Measurements from ENCODE around the gene LMO1.

The LMO1 gene

DNA sequence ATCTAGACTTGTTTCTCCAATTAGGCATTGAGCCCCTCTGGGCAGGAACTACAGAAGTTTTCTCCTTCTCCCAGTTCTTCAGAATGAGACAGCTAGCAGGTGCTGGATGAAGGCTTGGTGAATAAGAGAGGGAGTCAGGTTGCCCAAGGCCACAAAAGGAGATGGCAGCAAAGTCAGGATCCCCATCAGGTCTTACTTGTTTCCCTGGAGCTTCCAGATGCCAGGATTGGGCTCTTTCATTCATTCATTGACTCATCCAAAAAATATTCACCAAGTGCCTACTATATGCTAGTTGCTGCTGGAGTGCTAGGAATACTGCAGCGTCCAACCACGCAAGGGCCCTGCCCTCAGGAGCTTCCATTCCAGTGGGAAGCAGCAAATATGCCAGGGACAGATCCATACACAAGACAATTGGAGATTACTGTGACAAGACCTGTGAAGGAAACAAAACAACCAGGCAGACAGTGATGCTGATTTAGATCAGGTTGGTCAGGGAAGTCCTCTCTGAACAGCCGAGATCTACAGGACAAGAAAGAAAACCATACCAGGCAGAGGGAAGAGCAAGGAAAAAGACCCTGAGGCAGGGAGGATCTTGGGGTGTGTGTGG lies 24.6 kb upstream of the LMO1 start:
- no peak for DNase-seq

DNA sequence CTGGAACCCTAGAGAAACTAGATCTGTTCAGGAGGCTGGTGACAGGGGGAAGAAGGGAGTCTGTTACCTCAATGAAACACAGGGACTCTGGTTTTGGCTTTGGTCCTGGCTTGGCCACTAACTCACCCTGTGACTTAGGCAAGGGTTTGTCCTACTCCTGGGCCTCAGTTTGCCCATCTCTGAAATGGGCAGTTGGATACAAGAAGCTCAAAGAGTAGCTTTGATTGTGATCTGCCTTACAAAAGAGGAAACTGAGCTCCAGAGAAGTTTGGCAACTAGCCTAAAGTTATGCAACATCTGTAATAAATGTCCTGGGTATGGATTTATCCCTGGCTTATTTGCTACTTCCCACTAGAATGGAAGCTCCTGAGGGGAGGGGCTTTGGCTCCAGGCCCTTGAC lies 24.0 kb upstream of the LMO1 start:
- no peak for DNase-seq

DNA sequence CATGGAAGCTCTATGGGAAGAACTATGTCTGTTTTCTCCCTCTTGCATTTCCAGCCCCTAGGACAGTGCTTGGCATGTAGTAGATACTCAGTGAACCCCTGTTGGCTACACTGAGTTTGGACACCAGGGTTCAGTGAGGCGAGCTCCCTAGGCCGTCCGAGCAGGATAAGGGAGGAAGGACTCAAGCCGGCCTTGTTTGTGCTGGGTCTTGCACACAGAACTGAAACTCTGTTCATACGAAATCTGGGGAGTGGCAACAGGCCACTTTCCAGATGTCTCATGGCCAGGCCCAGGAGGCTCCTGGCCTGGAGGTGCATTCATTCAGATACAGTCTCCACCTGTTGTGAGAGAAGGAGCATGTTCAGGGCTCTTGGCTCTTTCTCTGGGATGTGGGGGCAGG lies 23.6 kb upstream of the LMO1 start:
- no peak for DNase-seq

DNA sequence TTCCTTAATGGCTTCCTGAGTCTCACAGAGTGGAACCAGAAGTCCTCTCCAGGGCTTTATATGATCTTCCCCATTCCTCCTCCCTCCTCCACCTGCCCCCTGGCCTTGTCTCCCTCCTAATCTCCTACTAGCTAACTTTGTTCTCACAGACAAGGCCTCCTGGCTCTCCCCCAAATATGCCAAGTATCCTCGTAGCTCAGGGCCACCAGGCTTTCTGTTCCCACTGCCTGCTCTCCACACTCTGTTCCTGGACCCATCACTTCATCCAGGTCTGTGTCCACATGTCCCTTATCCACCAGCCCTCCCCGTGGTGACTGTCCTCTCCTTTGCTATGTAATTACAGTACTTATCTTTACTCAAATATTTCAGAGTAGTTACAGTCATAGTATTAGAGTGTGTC lies 23.2 kb upstream of the LMO1 start:
- no peak for DNase-seq

DNA sequence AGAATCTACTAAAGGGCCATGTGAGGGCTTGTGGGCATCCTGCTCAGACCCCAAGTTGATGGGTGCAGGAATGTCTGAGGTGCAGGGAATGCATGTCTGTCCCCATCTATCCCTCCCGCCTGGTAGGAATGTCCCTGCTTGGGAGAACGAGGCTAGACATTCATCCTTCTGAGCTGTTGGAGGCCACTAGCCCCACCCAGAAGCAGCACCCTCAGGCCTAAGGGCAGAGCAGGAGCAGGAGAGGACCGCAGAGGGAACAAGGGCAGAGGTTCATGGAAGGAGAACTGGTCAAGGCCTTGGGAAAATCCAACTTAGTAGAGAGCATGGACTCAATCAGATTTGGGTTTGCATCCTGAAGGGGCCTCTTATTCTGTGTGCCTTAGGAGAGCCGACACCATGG lies 22.1 kb upstream of the LMO1 start:
- no peak for DNase-seq

DNA sequence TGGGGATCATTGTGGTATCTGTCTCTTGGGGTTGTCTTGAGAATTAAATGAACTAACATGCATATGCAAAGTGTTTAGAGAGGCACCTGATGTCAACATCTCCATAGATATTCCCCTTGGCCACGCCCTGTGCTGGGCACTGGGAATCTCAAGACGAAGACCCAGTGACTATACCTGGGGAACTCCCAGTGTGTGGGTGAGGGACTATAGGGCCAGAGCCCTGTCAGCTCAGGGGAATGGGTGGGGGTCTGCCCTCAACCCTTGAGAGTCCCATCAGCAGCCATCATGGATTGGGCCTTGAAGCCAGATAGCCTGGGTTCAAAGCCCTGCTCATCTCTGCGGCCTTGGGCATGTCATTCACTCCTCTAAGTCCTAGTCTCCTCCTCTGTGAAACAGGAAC lies 21.6 kb upstream of the LMO1 start:
- no peak for DNase-seq

DNA sequence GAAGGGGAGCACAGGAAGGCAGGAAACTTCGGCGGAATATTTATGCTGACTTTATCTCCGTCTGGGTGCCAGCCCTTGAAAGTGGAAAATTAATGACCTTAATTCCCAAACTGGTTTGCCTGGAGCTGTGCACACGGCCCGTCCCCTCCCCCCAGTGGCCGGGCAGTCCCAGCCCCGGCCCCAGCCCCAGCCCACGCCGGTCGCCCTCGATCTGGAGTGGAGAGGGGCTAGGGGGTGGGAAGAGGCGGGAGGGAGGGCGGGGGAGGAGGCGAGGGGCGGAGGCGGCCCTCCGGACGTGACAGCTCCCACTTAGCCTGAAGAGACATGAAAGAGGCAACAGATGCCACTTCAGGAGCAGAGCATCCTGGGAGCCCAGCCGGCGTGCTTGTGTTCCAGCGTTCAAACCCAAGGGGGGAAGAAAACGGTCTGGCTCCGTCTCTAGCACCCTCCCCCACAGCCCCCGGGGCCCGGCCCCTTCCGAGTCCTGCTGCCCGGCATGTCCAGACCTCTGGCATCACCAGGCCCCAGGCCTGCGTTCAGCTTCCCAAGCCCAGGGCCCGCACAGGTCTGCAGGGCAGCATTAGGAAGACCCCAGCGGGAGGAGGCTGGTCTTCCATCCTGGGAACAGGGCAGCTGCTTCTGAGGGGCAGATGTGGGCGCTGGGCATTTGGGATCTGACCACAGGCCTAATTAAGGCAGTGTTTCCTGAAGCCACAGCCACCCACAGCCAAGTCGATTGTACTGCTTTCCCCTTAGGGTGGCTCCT lies 20.0 kb upstream of the LMO1 start:
- DNase-seq, result peak; percentile 9

DNA sequence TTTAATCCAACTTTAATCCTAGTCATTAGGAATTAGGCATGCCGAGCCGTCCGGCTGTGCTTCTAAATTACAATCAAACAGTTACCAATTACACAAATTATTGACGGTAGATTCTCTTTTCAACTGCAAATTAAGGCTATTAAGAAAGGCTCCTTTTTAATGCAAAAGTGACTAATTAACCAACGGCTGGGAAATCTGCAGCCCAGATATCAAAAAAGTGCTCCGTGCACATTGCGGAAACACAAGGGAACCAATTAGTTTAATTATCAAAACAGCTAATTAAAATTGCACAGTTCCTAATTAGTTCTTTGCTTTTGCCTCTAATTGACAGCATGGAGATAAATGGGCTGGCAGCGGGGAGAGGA lies 19.4 kb upstream of the LMO1 start:
- DNase-seq, result no peak

DNA sequence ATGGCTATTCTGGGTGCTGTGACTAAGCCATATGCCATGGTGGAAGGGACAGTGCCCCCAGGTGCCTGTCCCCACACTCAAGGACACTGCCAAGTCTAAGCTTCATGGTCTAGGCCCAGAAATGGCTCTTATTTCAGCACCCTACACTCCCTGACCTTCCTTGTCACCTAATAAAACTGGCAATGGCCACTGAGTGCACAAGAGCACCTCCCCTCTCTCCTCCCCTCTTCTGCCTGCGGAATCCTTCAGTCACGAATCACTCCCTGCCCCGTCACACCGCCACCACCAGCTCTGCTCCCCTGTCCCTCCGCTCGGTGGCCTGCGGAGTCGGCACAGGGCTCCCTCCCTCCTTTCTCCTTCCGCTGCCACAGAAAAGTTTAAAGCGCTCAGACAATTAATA lies 19.0 kb upstream of the LMO1 start:
- DNase-seq, result no peak

DNA sequence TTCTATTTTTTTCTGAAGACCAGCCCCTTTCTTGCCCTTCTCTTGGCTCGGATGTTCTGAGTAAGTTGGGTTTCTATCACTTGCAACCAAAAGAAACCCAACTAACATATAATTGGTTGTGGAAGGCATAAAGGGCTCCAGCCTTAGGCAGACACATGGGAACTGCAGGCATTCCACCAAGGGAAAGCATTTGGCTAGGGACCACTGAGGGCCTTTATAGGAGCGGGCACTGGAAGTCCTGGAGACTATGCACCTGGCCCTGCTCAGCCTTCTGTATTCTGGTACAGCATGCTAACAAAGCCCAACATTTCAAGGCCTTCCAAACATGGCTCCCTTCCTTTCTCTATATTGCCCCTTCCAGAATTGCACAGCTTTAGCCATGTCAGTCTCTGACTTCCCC lies 17.6 kb upstream of the LMO1 start:
- DNase-seq, result no peak

DNA sequence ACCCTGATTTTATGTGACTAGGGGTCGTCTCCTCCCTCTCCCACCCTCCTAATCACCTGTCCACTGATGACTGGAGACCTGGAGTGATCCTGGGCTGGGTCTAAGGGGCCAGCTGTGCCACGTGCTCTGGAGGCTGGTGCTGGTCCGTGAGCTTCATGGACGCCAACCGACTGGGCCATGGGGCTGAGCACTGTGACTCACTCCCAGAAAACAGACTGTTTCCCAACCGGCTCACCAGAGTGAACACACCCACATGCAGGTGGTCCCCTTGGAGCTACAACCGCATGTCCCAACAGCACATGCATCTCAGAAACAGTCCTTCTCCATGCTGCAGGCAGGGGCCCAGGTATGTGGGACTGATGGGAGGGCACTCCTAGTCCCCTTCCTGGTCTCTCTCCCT lies 14.0 kb upstream of the LMO1 start:
- no peak for DNase-seq

DNA sequence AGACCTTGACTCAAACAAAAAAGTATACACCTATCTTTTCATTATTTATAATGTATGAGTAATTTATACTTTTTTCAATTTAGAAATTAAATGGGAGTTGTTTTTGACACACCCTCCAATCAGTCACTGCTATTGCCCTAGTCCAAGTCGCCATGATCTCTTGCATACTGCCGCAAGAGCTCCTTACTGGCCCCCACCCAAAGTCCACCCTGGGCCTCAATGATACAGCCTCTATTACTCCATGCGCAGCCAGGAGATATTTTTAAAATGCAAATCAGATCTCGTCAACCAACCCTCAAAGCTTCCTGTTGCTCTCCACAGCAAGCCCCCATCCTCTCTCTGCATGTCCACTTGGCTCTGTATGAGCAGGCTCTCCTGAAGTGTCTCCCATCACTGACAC lies 12.8 kb upstream of the LMO1 start:
- DNase-seq, result no peak

DNA sequence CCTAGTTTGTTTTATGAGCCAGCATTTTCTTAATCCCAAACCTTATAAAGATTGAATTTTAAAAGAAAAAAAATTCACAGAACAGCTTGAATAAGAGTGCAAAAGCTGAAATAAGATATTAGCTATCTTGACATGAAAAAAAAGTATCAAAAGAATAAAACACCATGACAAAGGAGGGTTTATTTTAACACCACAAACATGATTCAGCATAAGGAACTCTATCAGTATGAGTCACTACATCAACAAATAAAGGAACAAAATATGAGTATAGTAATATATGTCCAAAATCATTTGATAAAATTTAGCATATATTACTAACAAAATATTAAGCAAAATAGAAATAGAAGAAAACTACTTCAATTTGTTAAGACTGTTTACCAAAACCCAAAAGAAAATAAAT lies 9.6 kb upstream of the LMO1 start:
- DNase-seq, result no peak

DNA sequence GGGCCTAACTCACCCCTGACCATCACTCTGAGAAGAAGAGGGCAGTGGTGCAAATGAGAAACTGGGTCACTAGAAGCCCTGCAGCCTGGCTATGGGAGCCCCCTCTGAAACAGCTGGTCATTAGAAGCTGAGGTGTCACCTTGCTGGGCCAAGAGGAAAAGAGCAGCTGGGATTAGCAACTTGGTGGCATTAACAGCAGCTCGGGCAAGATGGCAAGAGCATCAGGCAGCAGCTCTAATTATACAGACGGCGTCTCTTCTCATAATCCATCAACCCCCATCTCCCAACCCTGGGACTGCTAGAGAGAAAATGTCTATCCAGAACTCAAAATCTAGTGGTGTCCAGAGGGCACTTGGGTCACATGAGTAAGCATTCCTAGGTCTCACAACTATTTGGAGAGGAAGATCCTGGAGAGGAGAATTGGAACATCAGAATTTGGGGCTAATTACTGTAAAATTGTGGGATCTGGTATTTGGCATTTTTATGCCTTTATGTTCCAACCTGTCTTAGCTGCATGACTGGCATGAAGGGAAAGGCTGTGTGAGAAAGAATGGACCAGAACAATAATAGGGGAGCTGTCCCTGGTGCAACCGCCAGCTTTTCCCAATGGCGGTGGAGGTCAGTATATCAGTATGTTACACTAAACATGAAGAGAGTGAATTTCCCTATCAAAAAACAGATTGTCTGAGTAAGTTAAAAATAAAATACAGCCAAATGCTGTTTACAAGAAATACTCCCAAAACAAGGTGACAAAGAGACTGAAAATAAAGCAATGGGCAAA lies 7.6 kb upstream of the LMO1 start:
- no peak for DNase-seq

DNA sequence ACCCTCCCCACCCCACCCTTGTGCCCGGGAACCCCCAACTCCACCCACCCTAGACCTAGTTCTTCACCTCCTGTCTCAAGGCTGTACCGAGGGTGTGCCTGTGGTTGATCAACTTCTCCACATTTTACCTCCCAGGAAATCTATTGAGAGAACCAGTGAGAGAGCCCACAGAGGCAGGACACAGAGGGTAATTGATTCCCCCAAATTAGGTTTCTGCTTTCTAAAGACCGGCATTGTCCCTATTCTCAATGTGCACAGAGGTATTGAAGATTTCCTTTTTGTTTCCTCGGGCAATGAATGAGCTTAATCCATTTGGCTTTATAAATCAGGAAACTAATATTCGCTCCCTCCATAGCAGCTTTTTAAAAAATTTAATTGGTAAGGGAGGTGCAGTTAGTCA lies 6.0 kb upstream of the LMO1 start:
- no peak for DNase-seq

DNA sequence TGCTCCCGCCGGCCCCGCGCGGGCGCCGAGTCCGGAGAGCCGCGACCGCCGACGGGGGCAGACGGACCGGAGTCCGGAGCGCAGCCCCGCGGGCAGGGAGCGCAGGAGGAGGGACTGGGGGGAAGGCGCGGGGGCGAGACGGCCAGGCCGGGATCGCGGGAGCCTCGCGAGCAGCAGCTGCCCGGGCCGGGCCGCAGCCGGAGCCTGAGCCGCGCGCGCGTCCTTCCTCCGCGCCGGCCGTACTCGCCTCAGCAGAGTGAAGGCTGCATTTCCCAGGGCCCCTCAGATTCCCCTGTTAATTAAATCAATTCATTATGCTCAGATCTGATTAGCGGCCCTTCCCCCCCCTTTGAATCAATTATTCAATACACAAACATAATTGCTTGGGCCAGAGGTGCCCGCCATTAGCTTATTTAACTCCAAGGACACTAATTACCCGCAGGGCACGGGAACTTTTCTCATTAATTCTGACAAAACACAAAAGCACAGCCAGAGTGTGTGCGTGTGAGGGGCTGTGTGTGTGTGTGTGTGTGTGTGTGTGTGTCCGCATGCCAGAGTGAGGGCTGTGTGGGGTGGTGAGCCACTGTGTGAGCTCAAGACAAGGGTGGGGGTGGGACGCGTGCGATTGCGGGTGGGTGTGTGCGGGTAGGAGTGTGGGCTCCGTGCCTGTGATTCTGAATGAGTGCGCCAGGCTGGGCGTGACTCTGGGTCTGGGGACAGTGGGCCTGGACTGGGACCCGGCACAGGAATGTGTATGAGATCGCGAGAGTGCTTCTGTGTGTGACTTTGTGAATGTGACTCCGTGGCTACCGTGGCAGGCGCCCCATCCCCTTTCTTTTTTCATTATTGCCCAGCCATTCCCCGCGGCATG lies 5.1 kb upstream of the LMO1 start:
- no peak for DNase-seq

DNA sequence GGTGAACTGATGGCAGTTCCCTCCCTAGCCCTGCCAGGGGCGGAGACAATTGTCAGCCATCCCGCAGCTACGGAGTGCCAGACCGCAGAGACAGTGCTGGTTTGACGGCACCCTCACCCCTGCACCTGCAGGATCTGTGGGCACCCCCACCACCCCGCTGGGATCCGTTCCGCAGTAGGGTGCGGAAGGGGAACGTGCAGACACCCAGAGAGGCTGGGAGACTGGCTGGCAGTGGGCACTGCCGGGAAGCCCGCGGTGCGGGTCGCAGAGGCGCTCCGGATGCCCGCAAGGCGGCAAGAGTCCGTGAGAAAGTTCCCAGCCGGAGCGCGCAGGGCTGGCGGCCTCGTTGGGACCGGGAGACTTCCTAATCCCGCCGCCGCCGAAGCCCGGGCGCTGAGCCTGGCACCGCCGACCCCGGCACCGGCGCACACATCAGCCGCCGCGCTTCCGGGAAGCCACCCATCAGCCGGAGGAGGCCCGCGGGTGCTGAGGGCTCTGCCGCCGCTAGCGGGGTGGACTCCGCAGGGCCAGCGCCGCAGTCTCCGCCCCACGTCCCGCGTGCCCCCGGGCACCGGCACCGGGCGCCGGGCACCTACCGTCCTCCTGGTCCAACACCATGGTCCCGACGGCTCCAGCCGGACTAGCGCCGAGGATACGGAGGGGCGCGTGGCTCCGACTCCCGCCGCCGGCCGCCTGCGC lies 4.3 kb upstream of the LMO1 start:
- no peak for DNase-seq

DNA sequence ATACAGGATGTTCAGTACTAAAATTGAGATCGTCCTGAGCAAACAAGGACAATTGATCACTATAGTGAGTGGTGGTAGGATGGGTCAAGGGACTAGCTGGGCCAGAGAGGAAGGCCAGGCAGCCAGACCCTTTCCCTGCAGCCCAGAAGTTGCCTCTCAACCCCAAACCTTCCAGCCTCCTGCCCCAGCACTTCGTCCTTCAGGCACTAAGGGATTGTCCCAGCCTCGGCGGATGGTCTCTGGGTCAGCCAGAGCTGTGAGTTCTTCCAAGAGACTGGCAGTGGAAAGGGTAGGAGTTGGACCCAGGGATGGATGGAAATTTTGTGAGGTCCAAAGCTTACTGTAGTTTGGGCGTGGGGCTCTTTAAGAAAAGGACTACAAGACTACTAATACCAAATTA lies 3.6 kb upstream of the LMO1 start:
- DNase-seq, result no peak

DNA sequence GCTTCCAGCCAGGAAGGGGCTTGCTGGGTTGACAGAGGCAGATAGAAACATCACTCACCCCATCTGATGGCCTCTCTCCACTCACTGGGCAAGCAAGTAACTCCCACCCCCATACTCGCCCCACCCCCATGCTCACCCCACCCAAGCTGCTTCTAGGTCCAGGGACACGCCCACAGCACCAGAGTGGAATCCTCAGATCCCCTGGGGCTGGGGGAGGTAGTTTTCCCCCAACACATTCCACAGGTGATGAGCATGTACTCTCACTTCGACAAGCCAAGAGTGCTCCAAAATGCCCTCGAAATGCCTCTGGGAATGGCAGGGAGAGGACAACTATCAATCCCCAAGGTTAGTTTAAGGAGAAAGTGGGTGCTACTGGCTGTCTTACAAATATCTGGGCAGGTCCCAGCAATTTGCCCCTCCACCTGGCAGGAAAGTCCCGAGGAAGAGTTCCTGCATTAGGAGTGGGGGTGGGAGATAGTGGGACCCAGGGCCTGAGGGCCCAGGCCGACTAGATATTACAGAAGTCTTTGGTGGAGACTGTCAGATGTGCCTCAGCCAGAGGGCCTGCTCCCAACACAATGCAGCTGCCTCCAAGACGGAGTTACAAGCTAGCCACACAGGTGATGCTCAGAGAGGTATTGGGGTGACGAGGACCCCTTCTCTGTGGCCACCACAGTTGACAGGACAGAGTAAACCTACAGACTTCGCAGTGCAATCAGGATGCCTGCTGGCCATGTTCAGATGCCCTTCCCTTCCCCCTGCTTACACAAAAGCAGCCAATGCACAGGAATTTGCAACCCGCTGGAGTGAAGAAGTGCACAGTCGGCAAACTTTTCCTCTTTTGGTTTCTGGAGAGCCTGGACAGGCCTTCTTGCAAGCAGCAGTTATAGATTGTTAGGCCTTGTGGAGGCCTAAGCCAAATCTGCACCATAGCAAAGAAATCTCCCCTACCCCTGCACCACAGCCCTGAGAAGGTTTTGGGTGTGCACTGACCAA lies 2.9 kb upstream of the LMO1 start:
- no peak for DNase-seq

DNA sequence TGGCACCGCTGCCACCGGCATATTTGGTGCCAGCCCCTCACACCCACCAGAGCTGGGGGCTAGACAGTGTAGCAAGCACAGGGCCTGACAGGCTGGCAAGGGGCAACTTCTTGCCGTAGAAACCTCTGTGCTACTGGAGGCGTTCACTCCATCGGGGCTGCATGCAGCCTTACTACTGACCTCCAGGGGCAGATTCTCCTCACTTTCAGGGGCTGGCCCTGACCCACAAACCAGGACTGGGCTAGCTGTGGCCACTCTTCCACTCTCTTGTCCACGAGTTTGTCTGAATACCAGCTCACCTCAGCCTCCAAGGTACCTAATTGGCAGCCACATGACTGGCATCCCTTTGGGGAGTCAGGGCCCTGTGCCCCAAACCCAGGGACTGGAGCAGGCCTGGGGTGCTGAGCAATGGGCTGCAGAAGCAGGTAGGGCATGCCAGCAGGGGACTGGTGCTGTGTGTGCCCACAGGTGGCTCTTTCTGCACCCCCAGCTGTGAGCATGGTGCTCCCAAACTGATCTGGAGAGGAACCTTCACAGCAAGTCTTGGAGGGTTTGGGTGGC lies 2.1 kb upstream of the LMO1 start:
- no peak for DNase-seq

All from fibroblast of skin of abdomen (primary cell).